HL-60 (cell line): ENCODE results near the gene RASIP1.

Experiments
- GABPA ChIP-seq: IDR thresholded peaks from 2 replicates; pipeline ENCODE4 v1.6.1; 2012; ENCODE audit warnings: low read depth
- POLR2AphosphoS5 ChIP-seq: IDR thresholded peaks from 2 replicates; pipeline ENCODE4 v1.6.1; 2012; ENCODE audit warnings: low read depth
- SPI1 ChIP-seq: IDR thresholded peaks from 2 replicates; pipeline ENCODE4 v1.6.1; 2012; ENCODE audit warnings: low read depth, mild to moderate bottlenecking, borderline replicate concordance
- TF ChIP-seq, protein P1 (sequence below): IDR thresholded peaks from one replicate; pipeline ENCODE4 v1.5.1; 2011; ENCODE audit warnings: low read length, control low read depth, inconsistent platforms; ENCODE audit not compliant: insufficient read depth
- TF ChIP-seq, protein P2 (sequence below): IDR thresholded peaks from 2 replicates; pipeline ENCODE4 v1.6.1; 2012; ENCODE audit warnings: low read depth; ENCODE audit not compliant: insufficient replicate concordance

DNA sequence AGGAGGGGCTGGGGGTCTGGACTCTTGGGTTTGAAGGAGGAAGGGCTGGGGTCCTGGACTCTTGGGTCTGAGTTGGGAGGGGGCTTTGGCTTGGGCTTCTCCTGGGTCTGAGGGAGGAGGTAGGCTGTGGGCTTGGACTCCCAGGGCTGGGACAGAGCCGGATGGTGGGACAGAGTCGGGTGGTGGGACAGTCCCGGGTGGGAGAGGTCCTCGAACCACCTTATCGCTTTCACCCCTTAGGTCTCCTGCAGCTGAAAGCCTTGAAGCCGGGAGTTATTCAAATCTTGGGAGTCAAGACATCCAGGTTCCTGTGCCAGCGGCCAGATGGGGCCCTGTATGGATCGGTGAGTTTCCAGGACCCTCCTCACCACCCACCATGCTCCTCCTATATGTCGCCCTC is 16.3 kb upstream of the RASIP1 start:
- TF ChIP-seq, protein P1, sequence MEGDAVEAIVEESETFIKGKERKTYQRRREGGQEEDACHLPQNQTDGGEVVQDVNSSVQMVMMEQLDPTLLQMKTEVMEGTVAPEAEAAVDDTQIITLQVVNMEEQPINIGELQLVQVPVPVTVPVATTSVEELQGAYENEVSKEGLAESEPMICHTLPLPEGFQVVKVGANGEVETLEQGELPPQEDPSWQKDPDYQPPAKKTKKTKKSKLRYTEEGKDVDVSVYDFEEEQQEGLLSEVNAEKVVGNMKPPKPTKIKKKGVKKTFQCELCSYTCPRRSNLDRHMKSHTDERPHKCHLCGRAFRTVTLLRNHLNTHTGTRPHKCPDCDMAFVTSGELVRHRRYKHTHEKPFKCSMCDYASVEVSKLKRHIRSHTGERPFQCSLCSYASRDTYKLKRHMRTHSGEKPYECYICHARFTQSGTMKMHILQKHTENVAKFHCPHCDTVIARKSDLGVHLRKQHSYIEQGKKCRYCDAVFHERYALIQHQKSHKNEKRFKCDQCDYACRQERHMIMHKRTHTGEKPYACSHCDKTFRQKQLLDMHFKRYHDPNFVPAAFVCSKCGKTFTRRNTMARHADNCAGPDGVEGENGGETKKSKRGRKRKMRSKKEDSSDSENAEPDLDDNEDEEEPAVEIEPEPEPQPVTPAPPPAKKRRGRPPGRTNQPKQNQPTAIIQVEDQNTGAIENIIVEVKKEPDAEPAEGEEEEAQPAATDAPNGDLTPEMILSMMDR = no peak
- TF ChIP-seq, protein P2, sequence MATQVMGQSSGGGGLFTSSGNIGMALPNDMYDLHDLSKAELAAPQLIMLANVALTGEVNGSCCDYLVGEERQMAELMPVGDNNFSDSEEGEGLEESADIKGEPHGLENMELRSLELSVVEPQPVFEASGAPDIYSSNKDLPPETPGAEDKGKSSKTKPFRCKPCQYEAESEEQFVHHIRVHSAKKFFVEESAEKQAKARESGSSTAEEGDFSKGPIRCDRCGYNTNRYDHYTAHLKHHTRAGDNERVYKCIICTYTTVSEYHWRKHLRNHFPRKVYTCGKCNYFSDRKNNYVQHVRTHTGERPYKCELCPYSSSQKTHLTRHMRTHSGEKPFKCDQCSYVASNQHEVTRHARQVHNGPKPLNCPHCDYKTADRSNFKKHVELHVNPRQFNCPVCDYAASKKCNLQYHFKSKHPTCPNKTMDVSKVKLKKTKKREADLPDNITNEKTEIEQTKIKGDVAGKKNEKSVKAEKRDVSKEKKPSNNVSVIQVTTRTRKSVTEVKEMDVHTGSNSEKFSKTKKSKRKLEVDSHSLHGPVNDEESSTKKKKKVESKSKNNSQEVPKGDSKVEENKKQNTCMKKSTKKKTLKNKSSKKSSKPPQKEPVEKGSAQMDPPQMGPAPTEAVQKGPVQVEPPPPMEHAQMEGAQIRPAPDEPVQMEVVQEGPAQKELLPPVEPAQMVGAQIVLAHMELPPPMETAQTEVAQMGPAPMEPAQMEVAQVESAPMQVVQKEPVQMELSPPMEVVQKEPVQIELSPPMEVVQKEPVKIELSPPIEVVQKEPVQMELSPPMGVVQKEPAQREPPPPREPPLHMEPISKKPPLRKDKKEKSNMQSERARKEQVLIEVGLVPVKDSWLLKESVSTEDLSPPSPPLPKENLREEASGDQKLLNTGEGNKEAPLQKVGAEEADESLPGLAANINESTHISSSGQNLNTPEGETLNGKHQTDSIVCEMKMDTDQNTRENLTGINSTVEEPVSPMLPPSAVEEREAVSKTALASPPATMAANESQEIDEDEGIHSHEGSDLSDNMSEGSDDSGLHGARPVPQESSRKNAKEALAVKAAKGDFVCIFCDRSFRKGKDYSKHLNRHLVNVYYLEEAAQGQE = no peak
- TF ChIP-seq POLR2AphosphoS5 = no peak
- TF ChIP-seq SPI1 = no peak
- TF ChIP-seq GABPA = no peak
